Embryonic facial prominence (tissue), 1 donor: ENCODE results near the gene CCDC12.

Experiments
- DNase-seq: peaks from one replicate; pipeline ENCODE4 v3.0.0-alpha.2; 2016; ENCODE audit errors: extremely low spot score

CCDC12 gene

DNA sequence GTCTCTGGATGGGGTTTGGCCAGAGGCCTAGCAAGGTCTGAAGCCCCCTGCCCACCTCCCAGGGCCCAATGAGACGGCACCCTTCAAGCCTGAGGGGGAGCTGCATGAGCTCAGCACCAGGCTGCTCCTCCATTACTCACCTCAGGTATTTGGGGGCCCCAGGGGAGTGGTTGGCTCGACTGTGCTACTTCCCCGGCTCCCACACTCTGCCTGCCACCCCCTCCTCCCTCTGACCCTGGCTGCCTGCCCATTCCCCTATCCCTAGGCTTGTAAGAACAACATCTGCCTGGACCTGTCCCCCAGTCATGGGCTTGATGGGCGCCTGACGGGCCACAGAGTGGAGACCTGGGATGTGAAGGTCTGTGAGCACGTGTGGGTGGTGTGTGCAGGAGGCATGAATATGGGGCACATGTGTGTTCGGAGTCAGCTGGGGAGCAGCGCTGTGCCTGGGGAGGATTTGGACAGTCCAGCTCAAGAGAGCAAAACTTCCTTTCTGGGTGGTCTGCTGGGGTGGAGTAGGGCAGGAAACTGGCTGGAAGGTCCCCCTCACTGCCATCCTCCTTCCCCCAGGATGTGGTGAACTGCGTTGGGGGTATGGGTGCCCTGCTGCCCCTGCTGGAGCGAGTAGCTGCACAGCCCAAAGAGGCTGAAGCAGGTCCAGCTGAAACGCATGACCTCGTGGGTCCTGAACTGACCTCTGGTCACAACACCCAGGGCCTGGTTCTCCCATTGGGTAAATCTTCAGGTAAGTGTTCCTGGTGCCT is 20.3 kb upstream of the CCDC12 start:
- DNase-seq, result no peak

DNA sequence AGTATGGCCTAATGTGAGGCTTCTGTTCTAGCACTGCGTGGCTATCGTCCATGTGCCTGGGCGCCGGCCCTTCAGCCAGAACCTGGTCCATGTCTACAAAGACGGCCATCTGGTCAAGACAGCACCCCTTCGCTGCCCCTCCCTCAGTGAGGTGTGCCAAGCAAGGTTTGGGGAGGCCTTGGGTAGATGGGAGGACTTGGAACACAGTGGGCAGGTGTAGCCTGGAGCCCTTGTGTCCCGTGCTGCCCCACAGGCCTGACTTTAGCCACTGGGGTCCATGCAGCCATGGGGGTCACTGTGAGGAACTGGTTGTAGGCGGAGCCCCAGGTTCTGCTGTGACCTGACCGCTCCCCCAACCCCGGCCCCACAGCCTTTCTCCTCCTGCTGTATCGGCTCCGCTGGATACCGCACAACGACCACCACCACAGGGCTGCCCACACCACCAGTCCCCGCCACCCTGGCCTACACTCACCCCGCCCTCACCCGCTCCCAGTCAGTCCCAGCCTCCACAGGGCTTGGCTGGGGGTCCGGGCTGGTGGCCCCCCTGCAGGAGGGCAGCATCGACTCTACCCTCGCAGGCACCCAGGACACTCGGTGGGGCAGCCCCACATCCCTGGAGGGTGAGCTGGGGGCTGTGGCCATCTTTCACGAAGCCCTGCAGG is 19.5 kb upstream of the CCDC12 start:
- no peak for DNase-seq

DNA sequence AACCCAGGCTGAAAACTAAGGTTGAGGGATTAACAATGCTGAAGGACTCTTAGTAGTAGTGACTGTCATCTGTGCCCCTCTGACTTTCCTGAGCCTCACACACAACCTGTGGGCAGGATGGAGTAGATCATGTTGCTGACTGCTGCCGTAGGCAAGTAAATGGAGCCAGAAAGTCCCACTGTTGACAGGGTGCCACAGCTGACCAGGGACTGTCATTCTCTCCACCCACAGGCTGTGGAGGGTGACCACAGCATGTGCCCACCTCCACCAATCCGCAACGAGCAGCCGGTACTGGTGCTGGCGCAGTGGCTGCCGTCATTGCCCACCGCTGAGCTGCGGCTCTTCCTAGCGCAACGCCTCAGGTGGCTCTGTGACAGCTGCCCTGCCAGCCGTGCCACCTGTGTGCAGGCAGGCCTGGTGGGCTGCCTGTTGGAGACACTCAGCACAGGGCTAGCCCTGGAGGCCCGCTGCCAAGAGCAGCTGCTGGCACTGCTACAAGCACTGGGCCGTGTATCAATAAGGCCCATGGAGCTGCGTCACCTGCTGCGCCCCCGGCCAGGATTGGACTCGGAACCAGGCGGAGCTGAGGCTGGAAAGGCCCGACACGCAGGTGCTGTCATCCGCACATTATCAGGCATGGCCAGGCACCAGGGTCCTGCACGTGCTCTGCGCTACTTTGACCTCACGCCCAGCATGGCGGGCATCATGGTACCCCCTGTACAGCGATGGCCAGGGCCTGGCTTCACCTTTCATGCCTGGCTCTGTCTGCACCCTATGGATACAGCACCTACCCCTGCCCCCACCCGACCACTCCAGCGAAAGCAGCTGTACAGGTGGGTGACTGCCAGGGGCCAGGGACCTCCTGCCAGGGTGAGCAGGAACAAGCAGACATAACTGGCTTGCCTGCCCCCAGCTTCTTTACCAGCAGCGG is 18.5 kb upstream of the CCDC12 start:
- DNase-seq, result no peak

DNA sequence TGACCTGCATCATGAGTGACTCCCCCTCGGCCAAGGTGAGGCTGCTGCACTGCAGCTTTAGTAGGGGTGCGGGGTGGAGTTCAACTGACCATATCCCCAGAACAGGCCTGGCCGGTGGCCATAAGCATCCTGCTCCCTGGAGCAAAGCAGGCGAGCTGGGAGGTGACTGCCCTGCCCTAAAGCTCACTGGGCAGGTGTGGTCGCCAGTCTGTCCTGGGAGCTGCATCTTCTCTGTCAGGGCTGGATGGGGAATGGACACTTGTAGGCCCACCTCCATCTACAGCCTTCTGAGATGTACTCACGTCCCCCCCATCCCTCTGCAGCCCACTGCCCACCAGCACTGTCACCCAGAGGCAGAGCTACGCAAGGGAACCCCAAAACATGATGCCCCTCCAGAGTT is 17.4 kb upstream of the CCDC12 start:
- no peak for DNase-seq

DNA sequence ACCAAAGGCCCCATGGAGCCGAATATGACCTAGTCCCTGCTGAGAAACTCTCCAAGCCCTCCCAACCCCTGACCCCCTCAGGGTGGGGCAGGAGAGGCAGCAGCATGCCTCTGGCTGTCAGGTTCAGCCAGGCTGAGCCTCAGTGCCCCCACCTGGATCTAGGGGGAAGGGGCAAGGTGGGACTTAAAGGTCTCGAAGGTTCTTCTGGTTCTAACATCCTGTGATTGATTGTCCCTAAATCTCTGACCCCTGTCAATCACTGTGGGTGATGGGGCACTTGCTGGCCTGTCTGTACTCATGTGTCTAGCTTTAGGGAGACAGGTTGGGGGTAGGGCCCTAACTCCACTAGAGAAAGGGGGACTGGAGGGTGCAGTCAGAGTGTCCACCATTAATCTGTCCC is 16.7 kb upstream of the CCDC12 start:
- no peak for DNase-seq

DNA sequence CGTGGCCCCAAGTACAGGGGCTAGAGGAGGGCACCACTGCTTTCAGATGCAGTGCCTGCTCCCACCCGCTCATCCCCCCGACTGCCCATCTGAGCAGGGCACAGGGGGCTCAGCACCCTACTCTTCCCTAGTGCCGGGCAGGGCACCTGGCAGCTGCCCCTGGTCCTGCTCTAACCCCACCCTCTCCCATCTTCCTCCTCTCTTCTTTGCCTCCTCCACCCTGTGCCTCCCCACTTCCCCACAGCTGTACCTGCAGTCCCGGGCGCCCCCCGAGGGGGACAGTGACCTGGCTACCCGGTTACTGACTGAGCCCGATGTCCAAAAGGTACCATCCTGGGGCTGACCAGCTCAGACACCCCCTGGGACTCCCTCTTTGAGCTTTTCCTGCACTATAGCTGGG is 15.7 kb upstream of the CCDC12 start:
- no peak for DNase-seq

DNA sequence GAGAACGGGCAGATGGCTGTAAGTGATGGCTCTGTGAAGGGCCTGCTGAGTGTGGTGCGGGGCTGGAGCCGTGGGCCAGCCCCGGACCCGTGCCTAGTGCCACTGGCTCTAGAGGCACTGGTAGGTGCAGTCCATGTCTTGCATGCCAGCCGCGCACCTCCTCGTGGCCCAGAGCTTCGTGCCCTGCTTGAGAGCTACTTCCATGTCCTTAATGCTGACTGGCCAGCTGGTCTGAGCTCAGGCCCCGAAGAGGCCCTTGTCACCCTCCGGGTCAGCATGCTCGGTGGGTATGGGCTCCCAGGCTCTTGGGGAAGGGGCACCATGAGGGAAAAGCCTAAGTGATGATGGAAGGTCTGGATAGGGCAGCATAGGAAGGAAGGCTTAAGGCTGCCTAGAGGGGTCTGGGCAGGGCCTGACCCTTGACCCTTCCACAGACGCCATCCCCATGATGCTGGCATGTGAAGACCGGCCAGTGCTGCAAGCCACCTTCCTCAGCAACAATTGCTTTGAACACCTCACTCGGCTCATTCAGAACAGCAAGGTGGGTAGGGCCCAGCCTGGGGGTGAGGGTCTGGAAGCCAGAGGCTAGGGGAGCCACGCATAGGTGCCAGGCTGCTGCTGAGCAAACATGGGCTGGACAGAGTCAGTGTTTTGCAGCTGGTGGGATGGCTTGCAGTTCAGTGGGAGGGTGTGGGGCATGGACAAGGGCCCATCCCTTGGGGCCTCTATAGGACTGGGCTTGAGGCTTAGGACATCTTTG is 15.0 kb upstream of the CCDC12 start:
- no peak for DNase-seq

DNA sequence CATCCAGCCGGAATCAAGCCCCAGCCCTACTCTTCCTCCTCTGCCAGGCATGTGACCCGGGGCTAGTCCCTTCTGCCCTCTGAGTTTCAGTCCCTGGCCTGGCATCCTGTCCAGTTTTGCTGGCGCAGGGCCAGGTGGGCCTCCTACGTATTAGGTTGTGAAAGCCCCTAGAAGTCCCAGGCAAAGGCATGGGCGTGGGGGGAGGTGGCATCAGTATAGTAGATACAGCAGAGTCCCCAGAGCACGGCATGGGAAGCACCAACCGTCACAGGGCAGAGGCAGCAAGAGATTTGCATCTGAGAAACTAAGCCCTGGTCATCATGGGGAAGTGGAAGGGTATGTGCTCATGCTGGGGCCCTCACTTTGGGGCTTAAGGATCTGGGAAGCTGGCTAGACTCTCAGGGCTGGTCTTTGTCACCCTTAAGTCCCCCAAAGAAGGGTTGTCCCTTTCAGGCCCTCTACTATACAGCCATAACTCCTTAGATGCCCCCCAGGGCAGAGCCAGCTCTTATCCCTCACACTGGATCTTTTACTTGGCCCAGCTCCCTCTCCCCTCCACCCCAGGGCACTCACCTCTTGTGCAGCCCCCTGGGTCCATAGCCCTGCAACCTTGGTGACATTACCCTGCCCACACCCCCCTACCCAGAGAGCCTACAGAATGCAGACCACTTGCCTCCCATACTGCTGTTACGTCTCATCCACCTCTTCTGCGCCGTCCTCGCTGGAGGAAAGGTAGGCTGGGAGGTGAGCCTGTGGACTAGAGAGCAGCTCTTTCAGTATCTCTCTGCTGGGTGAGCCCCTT is 14.2 kb upstream of the CCDC12 start:
- no peak for DNase-seq

DNA sequence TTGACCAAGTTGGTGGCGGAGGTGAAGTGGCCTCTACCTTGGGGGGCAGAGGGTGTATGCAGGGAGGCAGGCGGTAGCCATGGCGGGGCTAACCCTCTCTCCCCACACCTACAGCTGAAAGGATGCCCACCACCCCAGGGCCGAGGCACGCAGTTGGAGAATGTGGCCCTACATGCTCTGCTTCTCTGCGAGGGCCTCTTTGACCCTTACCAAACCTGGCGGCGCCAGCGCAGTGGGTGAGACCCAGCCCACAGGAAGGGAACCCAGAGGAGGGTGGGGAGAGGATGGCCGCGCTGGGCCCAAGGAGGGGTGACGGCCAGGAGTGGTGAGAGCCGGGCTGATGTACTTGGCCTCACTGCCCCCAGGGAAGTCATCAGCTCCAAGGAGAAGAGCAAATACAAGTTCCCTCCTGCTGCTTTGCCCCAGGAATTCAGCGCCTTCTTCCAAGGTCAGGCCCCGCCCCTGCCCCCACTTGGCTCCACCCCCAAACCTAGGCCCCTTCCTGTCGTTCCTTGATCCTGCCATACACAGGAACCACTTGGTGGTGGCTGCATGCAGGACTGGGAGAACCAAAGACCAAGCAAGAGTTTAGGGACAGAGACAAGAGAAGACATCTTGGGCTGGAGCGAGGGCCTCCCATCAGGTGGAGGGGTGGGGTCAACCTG is 12.7 kb upstream of the CCDC12 start:
- DNase-seq, result no peak

DNA sequence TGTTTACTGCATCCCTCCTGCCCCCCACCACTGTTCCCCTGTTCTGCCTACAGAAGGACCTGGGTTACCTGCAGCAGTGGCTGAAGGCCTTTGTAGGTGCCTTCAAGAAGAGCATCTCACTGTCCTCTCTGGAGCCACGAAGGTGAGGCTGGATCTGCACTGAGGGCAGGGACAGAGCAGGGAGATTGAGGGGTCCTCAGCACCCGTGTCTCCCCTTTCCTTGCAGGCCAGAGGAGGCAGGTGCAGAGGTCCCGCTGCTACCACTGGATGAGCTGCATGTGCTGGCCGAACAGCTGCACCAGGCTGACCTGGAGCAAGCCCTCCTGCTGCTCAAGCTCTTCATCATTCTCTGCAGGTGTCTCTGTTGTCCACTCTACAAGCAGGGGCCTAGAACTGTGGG is 12.1 kb upstream of the CCDC12 start:
- no peak for DNase-seq

DNA sequence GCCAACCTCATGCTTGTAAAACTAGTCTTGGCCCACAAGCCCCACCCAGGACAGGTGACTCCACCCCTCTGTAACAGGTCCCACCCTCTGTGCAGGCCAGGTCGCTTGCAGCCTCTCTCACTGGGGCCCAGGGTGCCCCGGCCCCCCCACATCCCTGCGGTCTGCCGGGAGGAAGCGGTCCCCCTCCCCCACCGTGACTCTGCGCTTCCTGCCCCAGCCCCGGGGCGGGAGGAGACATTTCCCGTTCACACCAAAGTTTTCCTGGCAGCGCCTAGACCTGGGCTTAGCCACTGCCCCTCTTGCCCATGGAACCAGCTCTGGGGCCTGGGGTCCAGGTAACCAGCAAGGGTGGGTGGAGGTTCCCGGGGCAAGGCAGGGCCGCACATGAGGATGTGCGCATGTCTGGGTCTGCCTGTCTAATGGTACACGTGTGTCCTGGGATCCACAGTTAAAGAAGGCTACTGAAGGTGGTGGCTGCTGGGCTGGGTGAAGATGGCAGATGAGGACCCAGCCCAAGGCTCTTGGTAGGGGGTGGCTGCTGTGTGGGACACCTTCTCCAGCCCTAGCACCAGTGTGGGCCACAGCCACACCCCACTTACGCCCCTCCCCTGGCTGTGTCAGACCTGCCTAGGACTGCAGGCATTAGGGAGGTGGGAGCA is 11.3 kb upstream of the CCDC12 start:
- DNase-seq, result no peak

DNA sequence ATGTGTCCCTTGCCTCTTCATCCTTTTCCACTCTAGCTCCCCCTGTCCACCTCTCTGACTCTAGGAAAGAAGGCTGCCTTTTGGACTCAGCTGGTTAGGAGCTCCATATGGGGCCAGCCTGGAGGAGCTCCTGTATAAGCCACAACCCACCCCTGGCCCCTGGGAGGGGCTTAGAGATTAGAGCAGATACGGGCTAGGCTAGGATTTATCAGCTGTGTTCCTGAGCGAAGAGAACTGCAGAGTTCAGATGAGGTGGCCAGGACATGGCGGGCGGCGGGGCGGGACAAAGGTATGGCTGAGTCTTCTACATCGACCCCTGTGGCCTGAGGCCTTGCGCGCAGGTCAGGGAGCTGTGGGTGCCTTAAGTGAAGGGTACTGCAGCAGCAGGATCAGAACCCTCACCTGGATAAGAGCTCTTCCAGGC is 10.8 kb upstream of the CCDC12 start:
- DNase-seq, result no peak

DNA sequence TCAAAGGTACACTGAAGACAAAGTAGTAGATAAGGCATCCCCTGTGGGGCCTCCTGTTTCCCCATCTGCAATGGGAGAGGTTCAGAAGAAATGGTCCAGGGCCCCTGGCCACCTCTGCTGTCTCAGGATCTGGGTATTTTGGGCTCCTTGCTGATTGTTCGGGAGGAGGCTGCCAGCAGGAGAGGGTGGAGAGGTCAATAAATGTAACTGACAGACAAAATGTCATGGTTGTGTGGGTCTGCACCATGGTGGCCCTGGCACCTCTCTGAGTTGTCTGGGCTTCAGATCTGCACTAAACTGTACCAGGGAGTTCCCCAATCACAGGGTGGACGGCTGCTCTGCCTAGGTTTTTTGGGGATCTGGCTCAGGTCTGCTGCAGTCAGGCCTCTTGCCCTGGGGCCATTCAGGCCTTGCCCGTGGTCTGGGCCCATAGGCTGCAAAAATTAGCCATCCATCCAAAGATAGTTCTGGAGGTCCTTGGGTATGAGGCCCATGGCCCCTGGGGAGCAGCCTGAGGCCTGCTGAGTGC is 10.3 kb upstream of the CCDC12 start:
- DNase-seq, result no peak

DNA sequence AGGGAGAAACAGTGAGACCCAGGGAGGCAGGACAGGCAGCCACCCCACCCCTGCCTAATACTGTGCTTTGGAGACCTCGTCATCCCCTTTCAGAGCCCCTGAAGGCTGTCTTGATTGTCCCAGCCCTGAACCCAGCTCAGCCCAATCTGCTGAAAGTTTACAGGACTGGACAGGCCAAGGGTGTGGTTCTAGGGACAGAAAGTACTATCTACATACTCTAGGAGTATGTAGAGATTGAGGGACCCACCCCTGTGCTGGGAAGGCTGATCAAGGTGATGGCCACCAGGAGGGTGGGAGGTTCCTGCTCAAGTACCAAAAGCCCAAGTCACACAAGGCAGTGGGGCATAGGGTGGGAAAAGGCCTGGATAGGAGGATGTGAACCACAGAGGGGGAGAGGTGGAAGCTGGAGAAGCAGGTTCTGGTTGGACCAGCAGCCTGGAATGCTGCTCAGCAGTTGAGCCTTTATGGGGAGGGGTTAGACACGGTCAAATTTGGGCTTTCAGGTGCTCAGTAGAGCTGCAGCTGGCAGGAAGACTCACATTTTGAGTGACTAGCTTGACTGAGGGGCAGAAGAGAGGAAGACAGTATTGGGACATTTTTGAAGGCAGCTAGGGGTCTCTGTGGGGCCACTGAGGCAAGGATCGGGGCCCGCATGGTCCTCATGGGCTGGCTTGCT is 9.6 kb upstream of the CCDC12 start:
- DNase-seq, result no peak

DNA sequence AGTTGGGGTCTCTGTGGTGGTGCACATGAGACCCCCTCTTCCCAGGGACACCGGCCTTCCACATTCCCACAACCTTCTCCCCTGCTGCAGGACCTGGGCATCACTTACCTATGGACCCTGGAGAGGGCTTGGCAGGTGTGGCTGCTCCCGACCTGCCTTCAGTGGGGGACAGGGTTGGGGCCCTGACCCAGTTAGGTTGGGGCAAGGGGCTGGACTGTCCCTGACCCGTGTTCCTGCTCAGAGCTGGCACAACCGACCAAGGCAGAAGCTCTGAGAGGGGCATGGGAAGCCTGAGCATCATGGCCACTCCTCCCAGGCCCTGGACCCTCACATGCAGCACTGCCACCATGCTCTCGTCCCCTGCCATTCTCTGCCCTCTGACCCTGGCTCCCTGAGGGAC is 9.0 kb upstream of the CCDC12 start:
- no peak for DNase-seq

DNA sequence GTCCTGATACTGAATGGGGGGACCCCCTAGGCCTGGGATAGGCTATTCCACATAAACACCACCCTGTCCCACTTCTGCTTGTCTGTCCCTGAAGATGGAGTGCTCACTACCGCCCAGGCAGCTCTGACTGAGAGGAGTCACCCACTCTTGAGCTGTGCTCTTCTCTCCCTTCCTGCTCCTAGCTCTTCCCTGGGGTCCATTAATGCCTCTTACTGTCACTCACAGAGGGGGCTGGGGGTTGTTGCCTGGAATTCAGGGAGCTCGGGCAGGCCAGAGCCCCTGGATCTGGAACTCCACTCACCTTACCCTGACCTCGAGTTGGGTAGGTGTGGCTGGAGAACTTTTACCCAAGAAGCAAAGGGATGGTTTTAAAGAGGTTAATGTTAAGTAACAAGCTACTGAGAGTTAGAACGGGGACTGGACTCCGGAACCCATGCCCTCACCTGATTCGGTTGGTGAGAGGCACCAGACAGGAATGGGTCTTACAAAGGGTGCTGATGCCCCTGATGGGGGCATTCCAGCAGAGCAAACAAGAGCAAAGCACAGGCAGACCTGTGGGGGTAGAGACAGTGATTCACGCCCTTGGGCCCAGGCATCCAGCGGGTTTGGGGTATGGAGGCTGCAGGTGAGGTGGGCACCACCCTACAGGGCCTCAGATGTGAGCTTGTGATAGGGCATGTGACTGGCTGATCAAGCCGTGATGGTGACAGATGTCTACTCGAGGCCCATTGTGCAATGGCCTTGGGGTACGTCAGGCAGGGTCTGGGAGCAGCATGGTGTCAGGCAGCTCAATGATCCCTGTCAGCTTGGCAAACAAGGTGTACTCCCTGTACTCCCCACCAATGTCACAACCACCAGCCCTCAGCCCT is 8.3 kb upstream of the CCDC12 start:
- no peak for DNase-seq

DNA sequence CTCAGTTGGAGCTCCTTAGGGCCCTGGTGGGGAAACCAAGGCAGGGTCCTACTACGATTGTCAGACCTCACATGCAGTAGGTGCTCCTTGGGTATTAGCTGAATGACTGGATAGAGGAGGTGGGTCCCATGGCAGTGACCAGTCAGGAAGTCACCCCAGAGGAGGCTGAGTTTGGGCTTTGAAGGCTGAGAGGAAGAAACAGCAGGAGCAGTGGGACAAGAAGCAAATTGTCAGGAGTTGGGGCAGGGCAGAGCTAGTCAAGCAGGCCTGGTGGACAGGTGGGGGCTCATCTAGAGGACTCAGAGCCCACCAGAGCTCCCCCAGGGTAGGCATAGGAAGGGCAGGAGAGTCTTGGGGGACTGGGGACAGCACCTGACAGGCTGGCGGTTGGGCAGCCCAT is 6.0 kb upstream of the CCDC12 start:
- DNase-seq, result no peak

DNA sequence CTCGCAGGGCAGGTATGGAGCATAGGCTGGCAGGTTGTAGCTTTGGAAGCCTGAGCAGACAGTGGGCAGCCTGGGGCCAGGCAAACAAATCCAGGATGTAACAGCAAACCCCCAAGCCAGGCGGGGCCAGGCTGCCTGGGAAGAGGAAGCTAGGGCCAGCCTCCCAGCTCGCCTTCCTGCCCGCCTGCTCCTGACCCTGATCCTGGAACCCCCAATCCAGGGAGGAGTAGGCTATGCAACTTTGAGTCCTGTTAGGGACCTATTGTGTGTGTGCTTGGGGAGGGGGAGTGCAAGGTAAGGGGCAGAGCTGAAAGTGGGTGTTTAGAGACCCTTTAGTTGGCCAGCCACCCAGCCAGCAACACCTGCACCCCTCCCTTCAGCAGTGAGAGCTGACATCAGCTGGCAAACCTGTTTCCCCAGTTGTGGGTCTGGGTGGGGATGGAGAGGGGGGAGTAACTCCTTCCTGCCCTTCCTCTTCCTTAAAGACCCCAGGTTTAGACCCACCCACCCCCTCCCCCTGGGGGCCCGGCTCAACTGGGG is 5.5 kb upstream of the CCDC12 start:
- DNase-seq, result no peak
